GM18526 (cell line): ENCODE results near the gene LIAS.

Experiments
- POLR2A ChIP-seq: IDR thresholded peaks from 3 replicates; pipeline ENCODE4 v1.6.1; 2011; ENCODE audit not compliant: insufficient read length; ENCODE audit errors: extremely low read depth

LIAS gene

GRCh38 chr4:39451423-39452023 is 7.3 kb upstream of the LIAS start:
- TF ChIP-seq POLR2A, result no peak

DNA sequence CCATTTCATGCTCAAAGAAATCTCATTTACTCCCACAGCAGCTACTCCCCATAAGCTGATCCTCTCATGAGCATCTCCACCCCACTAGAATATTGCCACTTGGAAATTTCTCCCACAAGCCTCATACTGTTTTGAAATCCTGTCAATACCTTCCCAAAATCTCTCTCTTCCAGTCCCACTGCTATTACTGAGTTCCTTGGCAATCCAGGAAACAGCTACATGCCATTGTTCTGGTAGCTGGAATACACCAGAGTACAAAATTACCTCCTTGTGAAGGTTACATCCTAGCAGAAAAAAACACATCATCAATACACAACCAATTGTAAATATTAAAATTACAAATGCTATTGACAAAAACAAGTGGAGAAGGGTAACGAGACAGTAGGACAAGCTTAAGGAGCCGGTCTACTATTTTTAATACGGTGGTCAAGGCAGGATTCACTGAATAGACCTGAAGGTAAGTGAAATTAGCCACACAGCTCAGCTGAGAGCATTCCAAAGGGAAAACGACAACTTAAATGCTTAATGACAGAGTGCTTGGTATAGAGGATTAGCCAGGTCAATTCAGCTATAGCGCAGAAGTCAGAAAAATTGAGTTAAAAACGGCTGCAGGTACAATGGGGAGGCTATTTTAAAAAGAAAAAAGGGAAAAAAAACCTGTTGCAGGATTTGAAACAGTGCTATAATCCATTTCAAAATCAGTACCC is 6.5 kb upstream of the LIAS start:
- TF ChIP-seq POLR2A, result no peak

DNA sequence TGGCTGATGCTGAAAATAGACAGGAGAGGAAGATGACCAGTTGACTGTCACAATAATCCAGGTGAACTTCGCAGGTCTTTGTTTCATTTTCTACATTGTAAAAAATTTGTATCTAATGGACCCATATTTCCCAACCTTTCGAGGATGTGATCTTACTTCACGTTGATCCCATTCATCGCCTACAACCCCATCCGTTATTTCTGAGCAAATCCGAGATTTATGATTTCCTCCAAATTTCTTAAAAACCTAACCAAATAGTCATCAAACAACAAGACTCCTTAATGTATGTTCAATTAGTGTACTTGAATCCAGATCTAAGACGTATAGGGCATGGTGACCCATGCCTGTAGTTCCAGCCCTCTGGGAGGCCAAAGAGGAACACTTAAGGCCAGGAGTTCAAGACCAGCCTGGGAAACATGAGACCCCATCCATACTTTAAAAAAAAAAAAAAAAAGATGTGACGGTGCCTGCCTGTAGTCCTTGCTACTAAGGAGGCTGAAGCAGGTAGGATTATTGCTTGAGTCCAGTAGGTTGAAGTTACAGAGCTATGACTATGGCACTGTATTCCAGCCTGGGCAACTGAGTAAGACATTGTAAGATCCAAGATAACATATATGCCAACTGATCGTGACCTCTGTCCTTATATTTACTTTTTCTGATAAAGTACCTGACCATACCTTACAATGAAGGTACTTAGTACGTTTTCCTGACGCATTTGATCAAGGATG is 5.8 kb upstream of the LIAS start:
- no peak for TF ChIP-seq POLR2A

DNA sequence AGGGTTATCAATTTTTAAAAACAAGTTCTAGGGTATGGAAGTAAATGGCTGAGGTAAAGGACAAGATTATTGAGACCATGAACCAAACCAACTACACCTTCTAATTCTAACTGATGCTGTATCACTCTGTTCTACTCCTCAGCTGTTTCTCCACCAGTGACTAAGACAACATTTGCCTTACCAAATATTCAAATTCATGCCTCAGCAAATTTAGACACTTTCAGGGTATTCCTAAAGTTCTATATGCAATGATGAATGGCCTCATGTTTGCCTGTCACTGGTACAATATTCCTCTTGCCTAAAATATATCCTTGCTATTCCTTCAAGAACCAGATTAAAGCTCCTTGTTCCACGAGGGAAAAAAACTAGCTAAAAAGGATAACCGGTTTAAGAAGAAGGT is 5.1 kb upstream of the LIAS start:
- TF ChIP-seq POLR2A, result no peak

DNA sequence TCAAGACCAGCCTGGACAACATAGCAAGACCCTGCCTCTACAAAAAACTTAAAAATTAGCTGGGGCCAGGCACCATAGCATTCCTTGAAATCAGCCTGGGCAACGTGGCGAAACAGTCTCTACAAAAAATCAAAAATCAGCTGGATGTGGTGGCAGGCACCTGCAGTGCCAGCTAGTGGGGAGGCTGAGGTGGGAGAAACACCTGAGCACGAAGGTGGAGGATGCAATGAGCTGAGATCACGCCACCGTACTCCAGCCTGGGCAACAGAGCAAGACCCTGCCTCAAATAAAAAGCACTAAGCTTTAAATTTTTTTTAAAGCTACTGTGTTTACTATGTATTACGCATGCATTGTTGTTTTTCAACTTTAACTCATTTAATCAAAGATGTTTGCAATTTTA is 3.4 kb upstream of the LIAS start:
- no peak for TF ChIP-seq POLR2A

GRCh38 chr4:39456946-39457763 is 1.7 kb upstream of the LIAS start:
- TF ChIP-seq POLR2A, result no peak

DNA sequence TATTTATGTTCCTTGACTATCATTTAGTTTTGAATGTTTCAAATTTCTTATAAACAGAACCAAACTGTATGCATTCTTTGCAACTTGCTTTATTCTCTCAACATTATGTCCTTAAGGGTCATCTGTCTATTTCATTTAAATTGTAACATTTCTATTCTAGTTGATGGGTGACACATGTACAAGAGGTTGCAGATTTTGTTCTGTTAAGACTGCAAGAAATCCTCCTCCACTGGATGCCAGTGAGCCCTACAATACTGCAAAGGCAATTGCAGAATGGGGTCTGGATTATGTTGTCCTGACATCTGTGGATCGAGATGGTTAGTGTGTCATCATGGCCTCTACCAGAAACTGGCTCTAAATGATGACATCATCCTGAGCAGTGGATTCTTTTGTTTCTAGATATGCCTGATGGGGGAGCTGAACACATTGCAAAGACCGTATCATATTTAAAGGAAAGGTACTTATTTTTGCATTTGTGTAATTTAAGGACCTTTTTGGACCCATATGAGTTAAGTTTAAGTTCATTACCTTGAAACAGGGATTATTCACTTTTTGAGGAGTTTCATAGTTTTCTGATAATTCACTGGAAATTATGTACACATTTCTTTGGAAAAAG is 6.1 kb downstream of the LIAS start:
- TF ChIP-seq POLR2A, result no peak

DNA sequence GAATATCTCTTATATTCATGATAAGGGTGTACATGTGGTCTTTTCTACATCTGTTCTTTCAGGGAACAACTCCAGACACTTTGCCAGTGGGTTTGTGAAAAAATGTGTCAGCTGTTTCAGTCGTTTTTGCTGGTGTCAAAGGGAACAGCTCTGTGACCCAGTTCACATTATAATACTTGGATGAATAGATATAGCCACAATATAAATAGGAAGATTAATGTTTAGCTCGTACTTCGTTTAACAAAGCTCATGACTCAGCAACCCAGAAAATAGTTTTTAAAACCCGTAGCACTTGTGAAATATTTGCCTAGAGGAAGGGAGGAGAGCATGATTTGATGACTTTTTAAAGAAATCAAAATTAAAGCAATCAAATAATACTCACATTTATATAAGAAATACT is 7.9 kb downstream of the LIAS start:
- TF ChIP-seq POLR2A, result no peak

DNA sequence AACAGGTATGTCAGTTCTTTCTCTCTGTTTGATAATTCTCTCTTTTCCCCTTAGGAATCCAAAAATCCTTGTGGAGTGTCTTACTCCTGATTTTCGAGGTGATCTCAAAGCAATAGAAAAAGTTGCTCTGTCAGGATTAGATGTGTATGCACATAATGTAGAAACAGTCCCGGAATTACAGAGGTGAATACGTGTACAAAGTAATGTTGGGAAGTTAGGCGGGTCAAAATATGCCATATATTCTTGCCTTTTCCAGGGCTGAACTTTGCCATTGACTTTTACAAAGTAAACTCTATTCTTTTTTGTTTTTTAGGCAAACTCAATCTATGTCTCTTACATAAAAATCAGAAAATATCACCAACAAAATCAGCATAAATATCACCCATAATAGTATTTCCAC is 8.6 kb downstream of the LIAS start:
- no peak for TF ChIP-seq POLR2A

DNA sequence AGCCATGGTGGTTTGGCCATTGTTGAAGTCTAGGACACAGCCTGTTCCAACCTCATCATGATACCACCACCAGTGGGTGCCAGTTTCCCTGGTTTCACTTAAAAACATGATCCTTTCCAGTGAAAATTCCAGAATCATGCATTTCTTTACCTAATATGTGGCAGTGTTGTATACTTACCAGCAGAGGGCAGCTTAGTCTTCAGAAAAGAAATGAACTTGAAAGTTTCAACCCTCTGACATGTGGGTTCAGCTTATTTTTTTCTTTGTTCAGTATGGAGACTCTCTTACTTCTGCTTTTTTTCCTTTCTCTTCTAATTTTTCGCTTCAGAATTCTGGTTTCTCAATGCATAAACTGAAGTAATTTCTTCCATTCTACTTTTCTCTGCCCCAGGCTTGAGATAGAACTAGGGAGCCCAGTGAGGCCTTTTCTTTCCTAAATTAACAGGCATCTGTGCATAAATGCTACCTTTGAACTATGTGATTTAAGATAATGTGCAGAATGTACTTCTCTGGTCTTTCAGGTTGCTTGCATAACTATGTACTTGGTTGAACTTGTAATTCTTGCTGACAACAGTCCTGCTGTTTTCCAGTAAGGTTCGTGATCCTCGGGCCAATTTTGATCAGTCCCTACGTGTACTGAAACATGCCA is 10.7 kb downstream of the LIAS start:
- TF ChIP-seq POLR2A, result no peak

GRCh38 chr4:39470402-39470801 is 11.5 kb downstream of the LIAS start:
- no peak for TF ChIP-seq POLR2A

- TF ChIP-seq POLR2A, result no peak
Measured at GRCh38 chr4:39472396-39472795, 13.5 kb downstream of the LIAS start.

DNA sequence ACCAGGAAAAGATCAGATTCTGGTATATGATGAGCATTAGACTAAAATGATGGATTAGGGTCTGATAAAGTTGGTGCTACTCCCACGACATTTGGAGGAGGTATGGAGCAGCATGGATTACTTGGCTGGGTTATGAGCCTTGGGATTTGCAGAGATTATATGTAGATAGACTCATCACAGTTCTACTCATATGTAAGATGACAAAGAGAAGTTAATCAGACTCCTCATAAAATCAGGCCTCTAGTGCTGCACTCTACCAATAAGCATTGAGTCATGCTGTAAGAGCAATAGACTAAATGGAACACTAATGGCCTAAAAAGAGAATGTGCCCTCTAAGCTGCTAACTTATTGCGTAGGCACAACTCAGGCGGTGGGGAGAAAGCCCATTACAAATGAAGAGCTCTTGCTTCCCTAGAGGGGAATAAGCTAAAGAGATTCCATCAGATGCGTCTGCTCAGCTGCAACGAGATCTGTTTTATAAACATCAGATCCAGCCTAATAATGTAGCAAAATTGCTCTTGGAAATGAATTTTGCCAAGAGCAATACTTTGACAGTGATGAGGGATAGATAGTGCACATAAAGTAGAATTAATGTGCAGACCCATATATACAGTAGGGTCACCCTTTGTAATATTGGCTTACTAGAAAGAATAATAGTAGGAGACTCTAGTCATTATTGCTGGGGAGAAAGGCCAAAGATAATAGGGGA is 17.5 kb downstream of the LIAS start:
- no peak for TF ChIP-seq POLR2A

DNA sequence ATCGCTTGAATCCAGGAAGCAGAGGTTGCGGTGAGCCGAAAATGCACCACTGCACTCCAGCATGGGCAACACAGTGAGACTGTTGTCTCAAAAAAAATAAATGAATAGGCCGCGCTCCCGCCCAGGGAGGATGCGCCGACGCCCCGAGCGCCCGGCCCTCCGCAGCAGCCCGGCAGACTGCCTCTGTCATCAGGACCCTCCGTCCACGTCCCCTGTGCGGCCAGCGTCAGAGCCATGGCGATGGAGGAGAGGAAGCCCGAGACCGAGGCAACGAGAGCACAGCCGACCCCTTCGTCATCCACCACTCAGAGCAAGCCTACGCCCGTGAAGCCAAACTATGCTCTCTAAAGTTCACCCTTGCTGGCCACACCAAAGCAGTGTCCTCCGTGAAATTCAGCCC is 21.4 kb downstream of the LIAS start:
- TF ChIP-seq POLR2A, result no peak
